Endodermal cell (in vitro differentiated cells): ENCODE measurements around the gene P4HA3. TPM values are rescaled to one million over a fixed set of nuclear protein-coding genes. Genes with fewer than 3 reads are reported as not detected.

Experiments
- DNase-seq: peaks from one replicate; pipeline ENCODE4 v3.0.0-alpha.2; 2017
- H3K27ac ChIP-seq: 2 replicates; pipeline ENCODE4 v1.5.1; 2013; ENCODE audit warnings: mild to moderate bottlenecking, low read depth, low read length, moderate library complexity
- H3K27me3 ChIP-seq: 2 replicates; pipeline ENCODE4 v1.6.1; 2013; ENCODE audit warnings: mild to moderate bottlenecking, low read length, moderate library complexity; ENCODE audit not compliant: insufficient read depth, control insufficient read depth, poor library complexity, severe bottlenecking
- H3K36me3 ChIP-seq: 2 replicates; pipeline ENCODE4 v1.7.0; 2013; ENCODE audit warnings: mild to moderate bottlenecking, low read length, moderate library complexity; ENCODE audit not compliant: control insufficient read depth, insufficient read depth
- H3K4me1 ChIP-seq: one replicate; pipeline ENCODE4 v1.7.0; 2013; ENCODE audit warnings: low read length; ENCODE audit not compliant: control insufficient read depth, insufficient read depth
- H3K4me3 ChIP-seq: 2 replicates; pipeline ENCODE4 v1.5.1; 2013; ENCODE audit warnings: mild to moderate bottlenecking, low read length, moderate library complexity
- H3K9ac ChIP-seq: 2 replicates; pipeline ENCODE4 v1.6.1; 2013; ENCODE audit warnings: mild to moderate bottlenecking, low read length, moderate library complexity; ENCODE audit not compliant: poor library complexity, severe bottlenecking; ENCODE audit errors: extremely low read depth
- H3K9me3 ChIP-seq: 2 replicates; pipeline ENCODE4 v1.6.1; 2013; ENCODE audit warnings: mild to moderate bottlenecking, low read length, moderate library complexity; ENCODE audit not compliant: control insufficient read depth
- H3K27ac Mint-ChIP-seq: 2 replicates; pipeline ENCODE4 v1.8.0; 2020; ENCODE audit warnings: mixed read lengths
- H3K27me3 Mint-ChIP-seq: 2 replicates; pipeline ENCODE4 v1.8.0; 2021; ENCODE audit warnings: mild to moderate bottlenecking, mixed read lengths; ENCODE audit not compliant: insufficient read depth
- H3K36me3 Mint-ChIP-seq: 2 replicates; pipeline ENCODE4 v1.8.0; 2020; ENCODE audit warnings: low read depth, mixed read lengths
- H3K4me1 Mint-ChIP-seq: 2 replicates; pipeline ENCODE4 v1.8.0; 2020; ENCODE audit warnings: mixed read lengths
- H3K4me3 Mint-ChIP-seq: 2 replicates; pipeline ENCODE4 v1.8.0; 2020; ENCODE audit warnings: mild to moderate bottlenecking, moderate library complexity, mixed read lengths
- H3K9me3 Mint-ChIP-seq: 2 replicates; pipeline ENCODE4 v1.8.0; 2020; ENCODE audit warnings: mild to moderate bottlenecking, mixed read lengths
- CTCF ChIP-seq: fragments of 200-600 bp; sonication (generic); conservative IDR thresholded peaks from 2 replicates; pipeline ENCODE4 v1.5.0; 2021; ENCODE audit warnings: antibody characterized with exemption, mild to moderate bottlenecking
- WGBS, 2 experiments: methylation state at CpG; one replicate each; pipeline versions ENCODE4 v1.1.5 to v1.1.7; 2013; ENCODE audit warnings: missing lambda C conversion rate in 2 of 2, mixed read lengths in 1 of 2; ENCODE audit not compliant: insufficient coverage in 1 of 2, insufficient read length in 1 of 2; 5-methylcytosine and 5-hydroxymethylcytosine counted together
- total RNA-seq, 2 donors: library from RNA; stranded (reverse); fragmentation: NEBNext Ultra II Directional in 1 of 2; extraction: Animal tissue kit (Norgen Biotek cat#: 25700) in 1 of 2; gene quantifications; 2 replicates in 1 of 2; 3 replicates in 1 of 2; pipeline ENCODE4 v1.2.1, GENCODE V29; 2021

The P4HA3 gene
- total RNA-seq, 2 donors from 2014 or later: not detected

- no peak for TF ChIP-seq CTCF
- no peaks in the 10 kb centered on the region for H3K4me1 Mint-ChIP-seq
- DNase-seq: no peak
- 86 to 96% methylated on average over 1 of the region's 1 CpG for WGBS, 2 experiments
- H3K27me3 Mint-ChIP-seq: peaks cover 59% of the 10 kb centered on the region
- no peak overlapping the region for H3K9ac ChIP-seq
- no peak overlapping the region for H3K4me3 ChIP-seq
- no peaks in the 10 kb centered on the region for H3K36me3 ChIP-seq
- H3K9me3 ChIP-seq: no peaks in the 10 kb centered on the region
- no peak overlapping the region for H3K4me3 Mint-ChIP-seq
- H3K27ac Mint-ChIP-seq: no peak overlapping the region
- H3K27me3 ChIP-seq: peaks cover 56% of the 10 kb centered on the region
- H3K36me3 Mint-ChIP-seq: no peaks in the 10 kb centered on the region
- H3K4me1 ChIP-seq: no peaks in the 10 kb centered on the region
- no peak overlapping the region for H3K27ac ChIP-seq
- no peaks in the 10 kb centered on the region for H3K9me3 Mint-ChIP-seq
Observed at GRCh38 chr11:74307434-74307833, 4.0 kb downstream of the P4HA3 start.

GRCh38 chr11:74306435-74307175 is 4.8 kb downstream of the P4HA3 start:
- Mint-ChIP-seq H3K4me1 (no peaks in the 10 kb centered on the region), H3K27ac (no peak overlapping the region), H3K4me3 (no peak overlapping the region), H3K27me3 (peaks cover 52% of the 10 kb centered on the region), H3K9me3 (no peaks in the 10 kb centered on the region), H3K36me3 (no peaks in the 10 kb centered on the region)
- 90 to 91% methylated on average over 6 of the region's 8 CpGs for WGBS, 2 experiments
- TF ChIP-seq CTCF: no peak
- peaks cover 48% of the 10 kb centered on the region for H3K27me3 ChIP-seq
- DNase-seq: no peak
- H3K9ac ChIP-seq: no peak overlapping the region
- H3K4me1 ChIP-seq: no peaks in the 10 kb centered on the region
- H3K27ac ChIP-seq: no peak overlapping the region
- no peaks in the 10 kb centered on the region for H3K9me3 ChIP-seq
- H3K36me3 ChIP-seq: no peaks in the 10 kb centered on the region
- no peak overlapping the region for H3K4me3 ChIP-seq

GRCh38 chr11:74299015-74299414 is 12.4 kb downstream of the P4HA3 start:
- no peak overlapping the region for H3K4me3 Mint-ChIP-seq
- H3K27me3 Mint-ChIP-seq: peaks cover 18% of the 10 kb centered on the region
- WGBS, 2 experiments: 90% methylated on average over 3 of the region's 3 CpGs; no CpG with 5 or more reads in 1 of the 2 experiments

More at GRCh38 chr11:74299015-74299414, 12.4 kb downstream of the P4HA3 start:
- H3K9me3 ChIP-seq: peaks cover 4% of the 10 kb centered on the region
- Mint-ChIP-seq H3K4me1 (no peaks in the 10 kb centered on the region), H3K36me3 (no peaks in the 10 kb centered on the region), H3K9me3 (peaks cover 9% of the 10 kb centered on the region), H3K27ac (no peak overlapping the region)
- H3K4me3 ChIP-seq: no peak overlapping the region
- H3K36me3 ChIP-seq: no peaks in the 10 kb centered on the region
- H3K4me1 ChIP-seq: no peaks in the 10 kb centered on the region
- H3K27me3 ChIP-seq: no peaks in the 10 kb centered on the region
- TF ChIP-seq CTCF: no peak
- no peak for DNase-seq
- no peak overlapping the region for H3K9ac ChIP-seq
- H3K27ac ChIP-seq: no peak overlapping the region
